WTC11 (cell line): ENCODE measurements around the gene CYP27A1.

Experiments
- ATF2 ChIP-seq: sonication (generic); formaldehyde crosslinking; IDR thresholded peaks from 2 replicates; pipeline ENCODE4 v1.8.1; 2022; ENCODE audit warnings: low read depth, missing genetic modification reagents, borderline replicate concordance
- ATF6 ChIP-seq: sonication (generic); formaldehyde crosslinking; IDR thresholded peaks from 2 replicates; pipeline ENCODE4 v1.8.1; 2023; ENCODE audit warnings: mild to moderate bottlenecking, missing genetic modification reagents
- CREM ChIP-seq: sonication (generic); formaldehyde crosslinking; IDR thresholded peaks from 2 replicates; pipeline ENCODE4 v1.8.1; 2022; ENCODE audit warnings: mild to moderate bottlenecking, missing genetic modification reagents, moderate library complexity
- CTCF ChIP-seq: fragments of 200-600 bp; IDR thresholded peaks from 2 replicates; pipeline ENCODE4 v1.8.0; 2022; ENCODE audit warnings: antibody characterized with exemption
- NR1H2 ChIP-seq: sonication (generic); formaldehyde crosslinking; IDR thresholded peaks from 2 replicates; pipeline ENCODE4 v1.9.0; 2021; ENCODE audit warnings: mild to moderate bottlenecking, moderate library complexity, missing genetic modification reagents
- ZNF138 ChIP-seq: sonication (generic); formaldehyde crosslinking; conservative IDR thresholded peaks from 2 replicates; pipeline ENCODE4 v1.8.1; 2022; ENCODE audit warnings: mild to moderate bottlenecking, moderate library complexity, missing genetic modification reagents
- ZNF671 ChIP-seq: fragments of 250-450 bp; sonication (Bioruptor Pico); IDR thresholded peaks from 2 replicates; pipeline ENCODE4 v1.8.0; 2021; ENCODE audit warnings: mild to moderate bottlenecking

GRCh38 chr2:218857371-218858137 lies 75.6 kb downstream of the CYP27A1 start:
- no peak for TF ChIP-seq CTCF
- no peak for TF ChIP-seq CREM
- no peak for TF ChIP-seq ATF6
- no peak for TF ChIP-seq ATF2
- no peak for TF ChIP-seq ZNF138 (CRISPR knock-in tag)
- TF ChIP-seq ZNF671 (CRISPR knock-in tag), result no peak
- TF ChIP-seq NR1H2, result no peak
